HUES64 (cell line): ENCODE data around the gene NYNRIN.

Source experiments
- H3K27ac ChIP-seq: 2 replicates; pipeline ENCODE4 v1.7.0; 2013; ENCODE audit warnings: low read depth, low read length, inconsistent platforms
- H3K27me3 ChIP-seq: 2 replicates; pipeline ENCODE4 v1.6.1; 2013; ENCODE audit warnings: mild to moderate bottlenecking, low read length; ENCODE audit not compliant: insufficient read depth
- H3K36me3 ChIP-seq: 2 replicates; pipeline ENCODE4 v1.6.1; 2013; ENCODE audit warnings: mild to moderate bottlenecking, low read length; ENCODE audit not compliant: insufficient read depth
- H3K4me1 ChIP-seq: 2 replicates; pipeline ENCODE4 v1.6.1; 2013; ENCODE audit warnings: mild to moderate bottlenecking, low read length, moderate library complexity; ENCODE audit not compliant: insufficient read depth
- H3K4me3 ChIP-seq: 2 replicates; pipeline ENCODE4 v1.5.1; 2013; ENCODE audit warnings: mild to moderate bottlenecking, low read length, moderate library complexity
- H3K9ac ChIP-seq: 2 replicates; pipeline ENCODE4 v1.6.1; 2013; ENCODE audit warnings: mild to moderate bottlenecking, low read depth, low read length
- H3K9me3 ChIP-seq: 2 replicates; pipeline ENCODE4 v1.6.1; 2013; ENCODE audit warnings: low read depth, low read length; ENCODE audit not compliant: insufficient read depth
- WGBS: fragments of 150-250, 120-280 bp; methylation state at CpG from one replicate; pipeline ENCODE4 v1.1.7; 2013; ENCODE audit warnings: missing lambda C conversion rate; 5-methylcytosine and 5-hydroxymethylcytosine counted together

NYNRIN gene

DNA sequence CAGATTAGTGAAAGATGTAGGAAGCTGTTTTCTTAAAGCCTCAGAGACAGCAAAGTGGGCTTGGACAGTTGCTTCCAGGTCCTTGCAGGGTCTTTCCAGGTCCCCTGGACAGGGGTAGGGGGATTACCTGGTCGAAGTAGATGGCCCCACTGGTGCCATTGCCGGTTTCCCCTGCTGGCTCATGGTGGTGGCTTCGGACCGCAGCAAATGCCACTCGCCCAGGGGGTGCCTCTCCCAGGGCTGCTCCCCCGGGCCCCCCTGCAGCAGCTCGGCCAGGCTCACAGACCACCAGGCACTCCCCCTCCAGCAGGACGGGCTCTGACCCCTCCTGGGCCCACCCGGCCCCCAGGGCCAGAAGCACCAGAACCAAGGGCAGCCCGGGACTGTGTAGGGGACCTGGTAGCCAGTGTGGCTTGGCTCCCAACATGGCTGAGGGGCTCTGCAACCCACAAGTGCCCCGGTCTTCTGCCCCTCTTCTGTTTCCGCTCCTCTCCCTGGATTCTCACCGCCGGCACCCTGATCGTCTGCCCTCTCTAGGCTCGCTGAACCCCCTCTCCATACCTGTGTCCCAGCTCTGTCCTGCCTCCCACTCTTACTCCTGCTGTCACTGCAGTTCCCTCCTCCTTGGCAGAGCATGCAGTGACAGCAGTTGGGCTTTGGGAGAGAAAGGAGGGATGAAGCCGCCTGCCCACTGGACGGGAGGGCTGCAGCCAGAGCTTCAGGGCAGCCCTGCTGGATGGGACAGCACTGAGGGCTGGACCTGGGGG, 30.0 kb downstream of the NYNRIN start:
- no peak overlapping the region for H3K27ac ChIP-seq
- peak overlapping the region; percentile 78; the same call in 1 of the 2 replicates for H3K4me3 ChIP-seq
- H3K4me1 ChIP-seq, result peaks cover 10% of the 10 kb centered on the region; the same call in 1 of the 2 replicates
- no peak overlapping the region for H3K9ac ChIP-seq
- WGBS, result 84% methylated on average over 18 of the region's 18 CpGs
- H3K9me3 ChIP-seq, result no peaks in the 10 kb centered on the region
- H3K27me3 ChIP-seq, result peaks cover 11% of the 10 kb centered on the region
- H3K36me3 ChIP-seq, result peaks cover 14% of the 10 kb centered on the region

DNA sequence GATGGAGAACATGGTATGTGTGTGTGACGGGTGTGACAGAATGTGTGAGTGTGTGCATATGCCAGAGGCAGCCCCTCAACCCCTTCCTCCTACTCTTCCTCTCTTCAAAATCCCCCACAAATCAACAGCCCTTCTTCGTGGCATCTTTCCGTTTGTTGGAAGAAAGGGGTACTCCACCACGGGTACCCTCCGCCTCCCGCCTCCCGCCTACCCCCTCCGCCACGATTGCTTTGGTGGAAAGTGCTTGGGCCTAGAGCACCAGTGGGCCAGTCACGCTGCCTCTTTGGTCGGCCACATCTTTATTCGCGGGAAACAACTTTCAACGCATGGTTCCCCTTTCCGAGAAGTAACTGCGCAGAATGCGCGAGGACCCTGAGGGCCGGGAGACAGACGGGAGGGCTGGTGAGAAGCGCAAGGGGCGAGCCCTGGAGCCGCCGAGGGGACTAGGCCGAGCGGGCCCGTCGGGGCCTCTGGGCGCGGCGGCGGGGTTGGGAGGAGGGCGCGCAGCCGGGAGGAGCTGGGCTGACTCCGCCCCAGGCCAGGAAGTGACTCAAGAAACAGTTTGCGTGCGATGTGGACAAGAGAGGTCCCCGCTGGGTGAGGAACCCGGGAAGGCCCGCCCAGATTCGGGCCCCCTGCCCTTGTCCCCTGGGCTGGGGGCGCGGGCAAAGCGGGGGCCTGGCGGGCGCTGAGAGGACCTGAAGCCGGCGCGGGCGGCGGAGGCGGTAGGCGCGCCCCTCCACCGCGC, 30.8 kb downstream of the NYNRIN start, which contains the start of the genes CBLN3 and KHNYN:
Gene CBLN3 (minus strand): TSS at position 274 of the 748 bp plus-strand sequence. CDS start 614 bp downstream, outside the sequence.
Gene KHNYN (plus strand): TSS at position 560 of the 748 bp plus-strand sequence. CDS start 777 bp downstream, outside the sequence.
- peaks cover 11% of the 10 kb centered on the region for H3K27me3 ChIP-seq
- peak within 1 kb of the TSS; percentile 84 for H3K9ac ChIP-seq
- H3K4me1 ChIP-seq, result peaks cover 10% of the 10 kb centered on the region; the same call in 1 of the 2 replicates
- no peaks in the 10 kb centered on the region for H3K9me3 ChIP-seq
- peak within 1 kb of the TSS; percentile 86; the same call in 1 of the 2 replicates for H3K27ac ChIP-seq
- H3K4me3 ChIP-seq, result peak within 1 kb of the TSS; percentile 78
- WGBS, result 7% methylated on average over 56 of the region's 57 CpGs
- H3K36me3 ChIP-seq, result peaks cover 17% of the 10 kb centered on the region

DNA sequence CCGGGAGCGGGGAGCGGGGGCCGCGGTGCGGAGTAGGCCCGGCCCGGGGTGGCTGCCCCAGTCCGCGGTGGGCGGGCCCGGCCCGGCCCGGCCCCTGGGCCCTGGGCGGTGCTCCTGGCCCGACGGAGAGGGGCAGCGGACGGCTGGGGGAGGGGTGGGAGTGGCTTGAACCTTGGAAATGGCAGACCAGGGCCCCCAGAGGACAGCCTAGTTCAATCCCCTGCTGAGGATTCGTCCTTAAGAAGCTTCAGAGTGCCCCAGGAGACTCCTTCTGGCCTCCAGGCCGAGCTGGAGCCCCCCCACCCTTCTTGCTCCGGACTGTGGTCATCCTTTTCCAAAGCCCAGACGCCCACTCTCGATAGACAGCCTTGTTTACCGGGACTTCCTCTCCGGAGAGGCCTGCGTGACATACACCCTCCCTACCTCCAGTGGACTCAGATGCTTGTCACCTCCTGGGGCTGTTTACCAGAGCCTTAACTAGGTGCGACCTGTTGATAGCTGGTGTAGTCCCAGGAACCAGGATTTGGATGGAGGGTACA, 31.4 kb downstream of the NYNRIN start:
- H3K27me3 ChIP-seq, result peaks cover 11% of the 10 kb centered on the region
- peak overlapping the region; percentile 86; the same call in 1 of the 2 replicates for H3K27ac ChIP-seq
- H3K9me3 ChIP-seq, result no peaks in the 10 kb centered on the region
- H3K4me1 ChIP-seq, result peaks cover 10% of the 10 kb centered on the region; the same call in 1 of the 2 replicates
- H3K4me3 ChIP-seq, result peak overlapping the region; percentile 78
- H3K36me3 ChIP-seq, result peaks cover 17% of the 10 kb centered on the region
- under 1% methylated on average over 28 of the region's 28 CpGs for WGBS
- H3K9ac ChIP-seq, result peak overlapping the region; percentile 84

DNA sequence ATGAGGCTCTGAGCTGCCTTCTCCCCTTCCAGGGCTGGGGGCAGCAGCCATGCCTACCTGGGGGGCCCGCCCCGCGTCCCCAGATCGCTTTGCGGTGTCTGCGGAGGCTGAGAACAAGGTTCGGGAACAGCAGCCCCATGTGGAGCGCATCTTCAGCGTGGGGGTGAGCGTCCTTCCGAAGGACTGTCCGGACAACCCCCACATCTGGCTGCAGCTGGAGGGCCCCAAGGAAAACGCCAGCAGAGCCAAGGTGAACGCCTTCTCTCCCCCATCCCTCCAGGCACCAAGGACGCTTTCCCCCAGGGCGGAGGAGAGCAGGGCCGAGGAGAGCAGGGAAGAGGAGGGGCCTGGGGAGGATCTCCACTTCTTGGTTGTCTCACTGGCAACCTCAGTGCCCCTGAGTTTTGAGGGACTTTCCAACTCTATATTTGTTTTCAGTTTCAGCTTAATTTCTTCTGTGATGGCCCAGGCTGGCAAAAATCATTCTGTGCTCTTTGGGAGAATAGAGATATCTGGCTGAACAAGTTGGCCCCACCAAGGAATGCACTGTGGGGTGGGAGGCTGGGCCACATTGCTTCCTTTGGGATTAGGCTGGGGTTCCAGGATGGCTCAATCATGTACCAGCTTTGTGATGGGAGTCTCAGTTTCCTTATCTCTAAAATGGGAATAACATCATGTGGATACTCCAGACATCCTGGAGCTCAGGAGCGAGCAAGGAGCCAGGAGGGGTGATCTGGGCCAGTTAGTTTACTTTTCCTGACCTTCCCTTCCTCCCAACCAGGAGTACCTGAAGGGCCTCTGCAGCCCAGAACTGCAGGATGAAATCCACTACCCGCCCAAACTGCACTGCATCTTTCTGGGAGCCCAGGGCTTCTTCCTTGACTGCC, 32.1 kb downstream of the NYNRIN start:
- WGBS, result 15% methylated on average over 16 of the region's 19 CpGs
- Histone ChIP-seq H3K27ac (peak overlapping the region; percentile 86; the same call in 1 of the 2 replicates), H3K4me1 (peaks cover 10% of the 10 kb centered on the region; the same call in 1 of the 2 replicates), H3K27me3 (peaks cover 11% of the 10 kb centered on the region), H3K36me3 (peaks cover 17% of the 10 kb centered on the region), H3K4me3 (peak overlapping the region; percentile 78), H3K9me3 (no peaks in the 10 kb centered on the region), H3K9ac (peak overlapping the region; percentile 84; the same call in 1 of the 2 replicates)

DNA sequence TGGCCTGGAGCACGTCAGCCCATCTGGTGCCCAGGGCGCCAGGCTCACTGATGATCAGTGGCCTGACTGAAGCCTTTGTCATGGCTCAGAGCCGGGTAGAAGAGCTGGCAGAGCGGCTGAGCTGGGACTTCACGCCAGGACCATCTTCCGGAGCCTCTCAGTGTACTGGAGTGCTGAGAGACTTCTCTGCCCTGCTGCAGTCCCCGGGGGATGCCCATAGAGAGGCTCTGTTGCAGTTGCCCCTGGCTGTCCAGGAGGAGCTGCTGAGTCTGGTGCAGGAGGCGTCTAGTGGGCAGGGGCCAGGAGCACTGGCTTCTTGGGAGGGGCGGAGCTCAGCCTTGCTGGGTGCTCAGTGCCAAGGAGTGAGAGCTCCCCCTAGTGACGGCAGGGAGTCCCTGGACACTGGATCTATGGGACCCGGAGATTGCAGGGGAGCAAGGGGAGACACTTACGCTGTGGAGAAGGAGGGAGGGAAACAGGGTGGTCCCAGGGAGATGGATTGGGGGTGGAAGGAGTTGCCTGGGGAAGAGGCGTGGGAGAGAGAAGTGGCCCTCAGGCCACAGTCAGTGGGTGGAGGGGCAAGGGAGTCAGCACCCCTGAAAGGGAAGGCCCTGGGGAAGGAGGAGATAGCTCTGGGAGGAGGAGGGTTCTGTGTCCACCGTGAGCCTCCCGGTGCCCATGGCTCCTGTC, 32.9 kb downstream of the NYNRIN start:
- H3K9ac ChIP-seq, result no peak overlapping the region
- peaks cover 10% of the 10 kb centered on the region; the same call in 1 of the 2 replicates for H3K4me1 ChIP-seq
- no peak overlapping the region; the same call in 1 of the 2 replicates for H3K27ac ChIP-seq
- peaks cover 11% of the 10 kb centered on the region for H3K27me3 ChIP-seq
- 48% methylated on average over 15 of the region's 15 CpGs for WGBS
- peak overlapping the region; percentile 78; the same call in 1 of the 2 replicates for H3K4me3 ChIP-seq
- H3K9me3 ChIP-seq, result no peaks in the 10 kb centered on the region
- peaks cover 17% of the 10 kb centered on the region for H3K36me3 ChIP-seq

DNA sequence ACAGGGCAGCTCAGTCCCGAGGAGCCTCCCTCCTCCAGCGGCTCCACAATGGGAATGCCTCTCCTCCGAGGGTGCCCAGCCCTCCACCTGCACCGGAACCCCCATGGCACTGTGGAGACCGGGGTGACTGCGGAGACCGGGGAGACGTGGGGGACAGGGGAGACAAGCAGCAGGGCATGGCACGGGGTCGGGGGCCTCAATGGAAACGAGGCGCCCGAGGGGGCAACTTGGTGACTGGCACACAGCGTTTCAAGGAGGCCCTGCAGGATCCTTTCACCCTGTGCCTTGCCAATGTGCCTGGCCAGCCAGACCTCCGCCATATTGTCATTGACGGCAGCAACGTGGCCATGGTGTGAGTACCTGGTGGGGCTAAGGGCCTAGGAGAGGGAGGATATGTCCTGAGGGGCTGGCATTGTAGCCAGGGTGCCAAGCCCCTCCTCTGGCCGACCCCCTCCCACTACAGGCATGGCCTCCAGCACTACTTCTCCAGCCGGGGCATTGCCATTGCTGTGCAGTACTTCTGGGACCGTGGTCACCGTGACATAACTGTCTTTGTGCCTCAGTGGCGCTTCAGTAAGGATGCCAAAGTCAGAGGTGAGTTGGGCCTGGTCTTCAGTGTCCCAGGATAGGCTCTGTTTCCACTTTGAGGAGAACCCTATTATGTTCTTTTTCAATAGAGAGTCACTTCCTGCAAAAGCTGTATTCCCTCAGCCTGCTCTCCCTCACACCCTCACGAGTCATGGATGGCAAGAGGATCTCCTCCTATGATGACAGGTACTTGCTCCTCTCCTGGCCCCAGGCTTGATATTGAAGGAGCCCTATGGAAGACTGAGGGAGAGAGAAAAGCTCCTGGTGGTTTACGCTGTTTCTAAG, 33.7 kb downstream of the NYNRIN start:
- H3K9me3 ChIP-seq, result no peaks in the 10 kb centered on the region
- H3K4me3 ChIP-seq, result no peak overlapping the region
- 91% methylated on average over 24 of the region's 24 CpGs for WGBS
- no peak overlapping the region for H3K27ac ChIP-seq
- peaks cover 21% of the 10 kb centered on the region for H3K36me3 ChIP-seq
- peaks cover 11% of the 10 kb centered on the region for H3K27me3 ChIP-seq
- peaks cover 7% of the 10 kb centered on the region; the same call in 1 of the 2 replicates for H3K4me1 ChIP-seq
- H3K9ac ChIP-seq, result no peak overlapping the region

DNA sequence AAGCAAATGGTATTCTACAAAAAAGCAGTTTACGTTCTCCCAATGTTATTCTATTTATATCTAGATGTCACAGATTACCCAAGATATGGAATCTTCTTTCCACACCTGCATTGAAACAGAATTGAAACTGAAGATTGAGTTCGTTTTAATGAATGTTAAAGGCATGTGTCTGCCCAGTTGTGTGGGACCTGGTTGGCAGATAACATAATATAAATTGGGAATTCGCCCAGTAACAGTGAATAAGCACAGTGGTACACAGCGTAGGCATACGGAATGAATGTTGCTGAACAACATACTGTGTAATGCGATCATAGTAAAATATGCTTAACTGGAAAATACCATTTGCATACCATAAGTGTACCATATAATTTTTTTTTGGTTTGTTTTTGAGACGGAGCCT, 35.2 kb downstream of the NYNRIN start:
- no peak overlapping the region for H3K4me3 ChIP-seq
- 92% methylated on average over 7 of the region's 7 CpGs for WGBS
- H3K4me1 ChIP-seq, result peaks cover 7% of the 10 kb centered on the region; the same call in 1 of the 2 replicates
- H3K27ac ChIP-seq, result no peak overlapping the region
- H3K27me3 ChIP-seq, result peaks cover 5% of the 10 kb centered on the region
- H3K9ac ChIP-seq, result no peak overlapping the region
- H3K9me3 ChIP-seq, result no peaks in the 10 kb centered on the region
- peaks cover 37% of the 10 kb centered on the region for H3K36me3 ChIP-seq

DNA sequence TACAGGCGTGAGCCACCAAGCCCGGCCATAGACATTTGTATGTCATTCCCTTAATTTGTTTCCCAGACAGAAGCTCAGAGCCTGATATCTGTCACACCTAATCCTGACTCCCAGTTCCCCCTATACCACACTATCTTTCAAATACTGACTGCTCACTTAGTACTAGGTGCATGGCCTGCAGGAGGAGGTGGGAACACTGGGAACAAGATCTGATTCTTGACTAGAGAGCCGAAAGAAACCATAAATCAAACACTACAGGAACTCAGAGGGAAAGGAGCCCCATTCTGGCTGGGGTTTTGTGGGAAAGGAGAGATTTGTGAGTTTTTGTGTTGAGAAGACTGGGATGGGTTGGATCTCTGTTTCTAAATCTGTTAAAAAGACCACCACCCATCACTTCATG, 35.9 kb downstream of the NYNRIN start:
- Histone ChIP-seq H3K27ac (no peak overlapping the region), H3K9ac (no peak overlapping the region), H3K27me3 (no peaks in the 10 kb centered on the region), H3K4me3 (no peak overlapping the region), H3K36me3 (peaks cover 43% of the 10 kb centered on the region), H3K9me3 (no peaks in the 10 kb centered on the region), H3K4me1 (peaks cover 7% of the 10 kb centered on the region; the same call in 1 of the 2 replicates)
- 87% methylated on average over 2 of the region's 3 CpGs for WGBS

DNA sequence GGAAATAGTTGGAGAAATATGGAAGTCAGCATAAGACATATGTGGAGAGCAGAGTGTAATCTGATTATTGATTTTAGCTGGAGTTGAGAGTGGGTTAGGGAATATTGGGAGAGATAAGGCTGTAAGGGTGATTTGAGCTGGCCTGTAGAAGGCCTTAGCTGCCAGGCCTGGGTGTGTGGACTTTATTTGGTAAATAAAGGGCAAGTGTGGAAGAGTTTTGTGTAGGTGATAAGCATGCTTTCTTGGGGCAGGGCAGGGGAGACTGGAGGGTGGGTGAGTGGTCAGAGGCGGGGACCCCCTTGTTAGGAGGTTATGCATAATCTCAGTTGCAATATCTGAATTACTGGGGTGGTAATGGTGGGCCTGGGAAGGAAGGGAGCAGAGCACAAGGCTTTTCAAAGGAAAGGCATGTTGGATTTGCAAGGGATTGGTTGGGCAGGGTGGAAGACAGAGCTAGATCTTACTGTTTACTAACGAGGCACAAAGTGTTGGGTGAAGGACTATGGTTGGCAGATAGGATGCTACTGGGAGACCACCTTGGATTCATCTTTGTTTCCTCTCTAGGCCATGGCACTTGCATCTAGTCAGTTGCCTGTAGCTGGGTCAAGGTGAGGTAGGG, 36.5 kb downstream of the NYNRIN start:
- Histone ChIP-seq H3K27ac (no peak overlapping the region), H3K27me3 (no peaks in the 10 kb centered on the region), H3K9ac (no peak overlapping the region), H3K36me3 (peaks cover 49% of the 10 kb centered on the region), H3K4me3 (no peak overlapping the region), H3K9me3 (no peaks in the 10 kb centered on the region), H3K4me1 (peaks cover 7% of the 10 kb centered on the region; the same call in 1 of the 2 replicates)
- 93% methylated on average over 2 of the region's 2 CpGs for WGBS
